ENCODE results near the gene BCAN.

BCAN gene

DNA sequence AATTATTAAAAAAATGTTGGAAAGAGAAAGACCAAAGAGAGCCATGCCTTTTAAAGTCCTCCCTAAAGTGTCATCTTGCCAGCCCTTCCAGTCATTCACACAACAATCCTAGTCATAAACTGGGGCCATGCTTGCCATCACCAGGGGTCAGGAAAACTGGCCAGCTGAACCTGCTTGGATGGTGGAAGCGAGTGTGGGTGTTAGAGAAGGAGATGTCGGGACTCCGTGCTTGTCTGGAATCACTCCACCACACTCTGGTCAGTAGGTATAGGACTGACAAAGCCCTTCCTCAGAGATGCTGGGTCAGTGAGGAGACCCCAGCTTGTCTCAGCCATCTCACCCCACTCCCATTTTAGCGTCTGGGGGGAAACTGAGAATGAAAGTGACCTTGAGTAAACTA lies 26.0 kb upstream of the BCAN start:
- peaks cover 4% of the 10 kb centered on the region for H3K27me3 ChIP-seq (replicated peaks; ENCODE audit: control insufficient read depth, insufficient read depth, low read length, poor library complexity, severe bottlenecking)
- no peaks in the 10 kb centered on the region for H3K36me3 ChIP-seq (ENCODE audit: control insufficient read depth, insufficient read depth, low read length)
- no peak overlapping the region for H3K4me3 ChIP-seq (ENCODE audit: insufficient read depth, low read depth, low read length, poor library complexity, severe bottlenecking)
- H3K9me3 ChIP-seq (ENCODE audit: control insufficient read depth, low read length): no peaks in the 10 kb centered on the region
- no peak overlapping the region for H3K27ac ChIP-seq (ENCODE audit: insufficient read depth, low read length, poor library complexity, severe bottlenecking)
- DNase-seq: no peak
- no peaks in the 10 kb centered on the region for H3K4me1 ChIP-seq (ENCODE audit: control insufficient read depth, insufficient read depth, low read length, poor library complexity, severe bottlenecking)

- H3K4me1 ChIP-seq (ENCODE audit: control insufficient read depth, insufficient read depth, low read length, poor library complexity, severe bottlenecking): no peaks in the 10 kb centered on the region
- no peak overlapping the region for H3K4me3 ChIP-seq (ENCODE audit: insufficient read depth, low read depth, low read length, poor library complexity, severe bottlenecking)
- H3K27ac ChIP-seq (ENCODE audit: insufficient read depth, low read length, poor library complexity, severe bottlenecking): no peak overlapping the region
- H3K27me3 ChIP-seq (replicated peaks; ENCODE audit: control insufficient read depth, insufficient read depth, low read length, poor library complexity, severe bottlenecking): peaks cover 4% of the 10 kb centered on the region
- no peaks in the 10 kb centered on the region for H3K36me3 ChIP-seq (ENCODE audit: control insufficient read depth, insufficient read depth, low read length)
- no peaks in the 10 kb centered on the region for H3K9me3 ChIP-seq (ENCODE audit: control insufficient read depth, low read length)
- DNase-seq: no peak
Observed at GRCh38 chr1:156616463-156616862, 25.5 kb upstream of the BCAN start.

DNA sequence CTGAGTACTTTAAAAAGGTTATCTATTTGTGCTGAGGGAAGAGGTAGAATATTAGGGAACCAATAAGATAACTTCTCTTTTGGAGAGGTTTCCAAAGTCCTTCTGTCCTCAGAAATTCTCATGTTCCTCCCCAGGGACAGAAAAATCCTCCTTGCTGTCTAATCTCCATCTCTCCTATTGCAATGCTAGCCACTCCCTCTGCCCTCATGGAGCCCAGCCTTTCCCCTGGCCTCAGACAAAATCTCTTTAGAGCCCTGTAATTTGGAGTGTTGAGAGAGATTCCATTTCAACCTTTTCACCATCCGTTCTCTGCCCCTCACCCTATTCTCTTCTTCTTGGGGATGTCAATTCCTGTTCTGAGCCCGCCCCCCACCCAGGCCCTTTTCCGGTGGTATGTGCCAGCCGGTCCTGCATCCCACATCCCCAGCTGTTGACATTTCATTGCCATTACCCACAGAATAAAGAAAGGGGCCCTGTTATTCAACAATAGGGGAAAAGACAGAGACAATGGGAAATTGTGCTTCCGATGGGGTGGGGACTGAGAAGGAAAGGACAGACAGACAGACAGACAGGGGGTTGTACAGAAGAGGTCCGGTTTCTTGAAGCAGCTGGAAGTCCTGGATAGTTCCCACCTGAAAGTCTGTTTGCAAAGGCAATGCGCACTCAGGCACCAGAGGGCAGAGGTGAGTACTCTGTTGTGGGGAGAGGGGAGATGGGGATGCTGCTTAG lies 22.9 kb upstream of the BCAN start, which contains the start of gene HAPLN2:
HAPLN2 (plus strand) TSS at position 563 of the 729 bp plus-strand sequence. CDS start 4,076 bp downstream, outside the sequence.
- H3K4me3 ChIP-seq (ENCODE audit: insufficient read depth, low read depth, low read length, poor library complexity, severe bottlenecking): no peak within 1 kb of the TSS
- peaks cover 13% of the 10 kb centered on the region for H3K27me3 ChIP-seq (replicated peaks; ENCODE audit: control insufficient read depth, insufficient read depth, low read length, poor library complexity, severe bottlenecking)
- H3K4me1 ChIP-seq (ENCODE audit: control insufficient read depth, insufficient read depth, low read length, poor library complexity, severe bottlenecking): peaks cover 4% of the 10 kb centered on the region
- H3K9me3 ChIP-seq (ENCODE audit: control insufficient read depth, low read length): no peaks in the 10 kb centered on the region
- no peaks in the 10 kb centered on the region for H3K36me3 ChIP-seq (ENCODE audit: control insufficient read depth, insufficient read depth, low read length)
- DNase-seq: no peak
- no peak within 1 kb of the TSS for H3K27ac ChIP-seq (ENCODE audit: insufficient read depth, low read length, poor library complexity, severe bottlenecking)

GRCh38 chr1:156619582-156619955 lies 22.3 kb upstream of the BCAN start:
- Histone ChIP-seq H3K36me3 (ENCODE audit: control insufficient read depth, insufficient read depth, low read length) (no peaks in the 10 kb centered on the region), H3K4me3 (ENCODE audit: insufficient read depth, low read depth, low read length, poor library complexity, severe bottlenecking) (no peak overlapping the region), H3K9me3 (ENCODE audit: control insufficient read depth, low read length) (no peaks in the 10 kb centered on the region), H3K27ac (ENCODE audit: insufficient read depth, low read length, poor library complexity, severe bottlenecking) (no peak overlapping the region), H3K27me3 (replicated peaks; ENCODE audit: control insufficient read depth, insufficient read depth, low read length, poor library complexity, severe bottlenecking) (peaks cover 19% of the 10 kb centered on the region), H3K4me1 (ENCODE audit: control insufficient read depth, insufficient read depth, low read length, poor library complexity, severe bottlenecking) (peaks cover 9% of the 10 kb centered on the region)
- DNase-seq: no peak

- Histone ChIP-seq H3K9me3 (ENCODE audit: control insufficient read depth, low read length) (no peaks in the 10 kb centered on the region), H3K27me3 (replicated peaks; ENCODE audit: control insufficient read depth, insufficient read depth, low read length, poor library complexity, severe bottlenecking) (peaks cover 40% of the 10 kb centered on the region), H3K36me3 (ENCODE audit: control insufficient read depth, insufficient read depth, low read length) (no peaks in the 10 kb centered on the region), H3K4me3 (ENCODE audit: insufficient read depth, low read depth, low read length, poor library complexity, severe bottlenecking) (no peak overlapping the region), H3K4me1 (ENCODE audit: control insufficient read depth, insufficient read depth, low read length, poor library complexity, severe bottlenecking) (peaks cover 23% of the 10 kb centered on the region), H3K27ac (ENCODE audit: insufficient read depth, low read length, poor library complexity, severe bottlenecking) (no peak overlapping the region)
- no peak for DNase-seq
Observed at GRCh38 chr1:156622581-156623297, 19.2 kb upstream of the BCAN start.

DNA sequence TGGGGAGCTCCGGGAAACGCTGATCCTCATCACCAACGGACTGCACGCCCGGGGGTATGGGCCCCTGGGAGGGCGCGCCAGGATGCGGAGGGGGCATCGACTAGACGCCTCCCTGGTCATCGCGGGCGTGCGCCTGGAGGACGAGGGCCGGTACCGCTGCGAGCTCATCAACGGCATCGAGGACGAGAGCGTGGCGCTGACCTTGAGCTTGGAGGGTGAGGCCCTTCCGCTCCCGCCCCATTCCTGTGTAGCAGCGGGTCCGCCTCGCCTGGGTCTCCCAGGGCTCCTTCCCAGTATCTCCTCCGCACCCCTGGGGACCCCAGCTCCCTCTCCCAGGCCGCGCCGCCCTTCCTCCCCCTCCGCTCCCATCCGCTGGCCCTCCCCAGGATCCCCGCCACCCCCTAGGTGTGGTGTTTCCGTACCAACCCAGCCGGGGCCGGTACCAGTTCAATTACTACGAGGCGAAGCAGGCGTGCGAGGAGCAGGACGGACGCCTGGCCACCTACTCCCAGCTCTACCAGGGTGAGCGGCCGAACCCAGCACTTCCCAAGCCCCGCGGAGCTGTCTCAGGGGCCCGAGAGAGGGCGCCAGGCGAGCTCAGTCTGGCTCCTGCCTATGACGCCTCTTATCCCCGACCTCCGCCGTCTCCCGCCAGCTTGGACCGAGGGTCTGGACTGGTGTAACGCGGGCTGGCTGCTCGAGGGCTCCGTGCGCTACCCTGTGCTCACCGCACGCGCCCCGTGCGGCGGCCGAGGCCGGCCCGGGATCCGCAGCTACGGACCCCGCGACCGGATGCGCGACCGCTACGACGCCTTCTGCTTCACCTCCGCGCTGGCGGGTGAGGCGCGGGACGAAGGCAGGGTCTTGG lies 17.7 kb upstream of the BCAN start:
- DNase-seq: no peak
- Histone ChIP-seq H3K27ac (ENCODE audit: insufficient read depth, low read length, poor library complexity, severe bottlenecking) (no peak overlapping the region), H3K4me1 (ENCODE audit: control insufficient read depth, insufficient read depth, low read length, poor library complexity, severe bottlenecking) (peaks cover 23% of the 10 kb centered on the region), H3K9me3 (ENCODE audit: control insufficient read depth, low read length) (no peaks in the 10 kb centered on the region), H3K27me3 (replicated peaks; ENCODE audit: control insufficient read depth, insufficient read depth, low read length, poor library complexity, severe bottlenecking) (peaks cover 38% of the 10 kb centered on the region), H3K4me3 (ENCODE audit: insufficient read depth, low read depth, low read length, poor library complexity, severe bottlenecking) (peak overlapping the region; percentile 57), H3K36me3 (ENCODE audit: control insufficient read depth, insufficient read depth, low read length) (no peaks in the 10 kb centered on the region)

- H3K4me1 ChIP-seq (ENCODE audit: control insufficient read depth, insufficient read depth, low read length, poor library complexity, severe bottlenecking): peaks cover 23% of the 10 kb centered on the region
- H3K27ac ChIP-seq (ENCODE audit: insufficient read depth, low read length, poor library complexity, severe bottlenecking): no peak overlapping the region
- H3K27me3 ChIP-seq (replicated peaks; ENCODE audit: control insufficient read depth, insufficient read depth, low read length, poor library complexity, severe bottlenecking): peaks cover 36% of the 10 kb centered on the region
- peak overlapping the region; percentile 57 for H3K4me3 ChIP-seq (ENCODE audit: insufficient read depth, low read depth, low read length, poor library complexity, severe bottlenecking)
- H3K9me3 ChIP-seq (ENCODE audit: control insufficient read depth, low read length): no peaks in the 10 kb centered on the region
- no peak for DNase-seq
- no peaks in the 10 kb centered on the region for H3K36me3 ChIP-seq (ENCODE audit: control insufficient read depth, insufficient read depth, low read length)
Observed at GRCh38 chr1:156624814-156625435, 17.0 kb upstream of the BCAN start.

DNA sequence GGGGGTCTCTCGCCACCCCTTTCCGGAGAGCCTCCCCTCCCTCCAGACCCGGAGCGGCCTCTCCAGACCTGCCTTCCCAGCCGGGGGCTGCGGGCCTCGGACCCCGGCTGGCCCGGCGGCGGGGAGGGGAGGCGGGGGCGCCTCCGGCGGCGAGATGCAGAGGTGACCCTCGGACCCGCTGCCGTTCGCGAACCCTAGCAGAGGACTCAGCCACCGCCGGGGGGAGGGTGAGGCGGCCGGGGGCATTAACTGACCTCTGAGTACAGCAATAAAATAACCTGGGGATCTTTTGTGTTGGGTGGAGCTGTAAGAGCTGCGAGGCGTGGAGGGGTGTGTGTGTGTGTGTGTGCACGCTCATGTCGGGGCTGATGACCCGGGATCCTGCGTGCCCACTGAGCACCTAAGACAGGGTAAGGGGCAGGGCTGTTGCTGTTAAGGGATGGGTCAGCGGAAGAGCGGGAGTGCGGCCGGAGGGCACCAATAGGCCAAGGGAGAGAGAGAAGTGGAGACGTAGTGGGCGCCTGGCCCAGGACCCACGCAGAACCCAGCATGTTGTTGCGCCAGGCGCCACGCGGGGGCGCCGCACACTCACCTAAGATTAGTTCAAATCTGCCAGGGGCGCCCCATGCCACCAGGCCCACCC lies 16.4 kb upstream of the BCAN start:
- H3K36me3 ChIP-seq (ENCODE audit: control insufficient read depth, insufficient read depth, low read length): no peaks in the 10 kb centered on the region
- peaks cover 36% of the 10 kb centered on the region for H3K27me3 ChIP-seq (replicated peaks; ENCODE audit: control insufficient read depth, insufficient read depth, low read length, poor library complexity, severe bottlenecking)
- H3K27ac ChIP-seq (ENCODE audit: insufficient read depth, low read length, poor library complexity, severe bottlenecking): no peak overlapping the region
- DNase-seq: peak; percentile 25 to 45 (median 39)
- peaks cover 23% of the 10 kb centered on the region for H3K4me1 ChIP-seq (ENCODE audit: control insufficient read depth, insufficient read depth, low read length, poor library complexity, severe bottlenecking)
- no peaks in the 10 kb centered on the region for H3K9me3 ChIP-seq (ENCODE audit: control insufficient read depth, low read length)
- H3K4me3 ChIP-seq (ENCODE audit: insufficient read depth, low read depth, low read length, poor library complexity, severe bottlenecking): peak overlapping the region; percentile 51

DNA sequence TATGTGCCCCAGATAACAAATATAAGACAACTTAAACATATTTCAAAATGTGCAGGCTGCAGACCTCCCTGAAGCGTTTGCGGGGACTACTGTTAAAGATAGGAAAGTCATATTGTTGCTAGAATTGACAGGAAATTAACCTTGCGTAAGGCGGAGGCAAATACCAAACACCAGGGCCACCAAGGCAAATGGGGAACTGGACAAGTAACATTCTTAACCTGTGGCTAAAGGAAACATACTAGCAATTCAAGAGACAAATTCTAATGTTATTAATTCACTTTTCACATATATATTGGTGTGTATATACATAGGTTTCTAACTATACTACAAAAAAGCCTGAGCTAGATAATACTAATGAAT lies 15.9 kb upstream of the BCAN start:
- peaks cover 23% of the 10 kb centered on the region for H3K4me1 ChIP-seq (ENCODE audit: control insufficient read depth, insufficient read depth, low read length, poor library complexity, severe bottlenecking)
- no peak overlapping the region for H3K4me3 ChIP-seq (ENCODE audit: insufficient read depth, low read depth, low read length, poor library complexity, severe bottlenecking)
- no peak overlapping the region for H3K27ac ChIP-seq (ENCODE audit: insufficient read depth, low read length, poor library complexity, severe bottlenecking)
- H3K36me3 ChIP-seq (ENCODE audit: control insufficient read depth, insufficient read depth, low read length): no peaks in the 10 kb centered on the region
- peaks cover 36% of the 10 kb centered on the region for H3K27me3 ChIP-seq (replicated peaks; ENCODE audit: control insufficient read depth, insufficient read depth, low read length, poor library complexity, severe bottlenecking)
- H3K9me3 ChIP-seq (ENCODE audit: control insufficient read depth, low read length): no peaks in the 10 kb centered on the region
- no peak for DNase-seq

Data from effector memory CD4-positive, alpha-beta T cell (primary cell).